HepG2 (cell line): ENCODE measurements around the gene XPNPEP3. TPM values are rescaled to one million over a fixed set of nuclear protein-coding genes. Genes with fewer than 3 reads are reported as not detected.

Experiments used
- ATAC-seq: fragments of 200-7000 bp; cut with Tn5 transposase; 3 replicates; pipeline ENCODE4 v1.9.1; 2020; ENCODE audit warnings: mild to moderate bottlenecking, moderate library complexity
- BruUV-seq: library from RNA; stranded (reverse); fragments of 400-500 nt; replicated peaks from 2 replicates; lab custom pipeline; 2021; lab: Mats Ljungman, UMichigan
- CTCF ChIA-PET: fragments of 300-600 bp; formaldehyde crosslinking; extraction: SDS; loops from one replicate; lab custom pipeline; 2021; ENCODE audit warnings: low total read pairs, inconsistent platforms, low intra/inter-chr PET ratio; lab: Yijun Ruan, JAX
- POLR2A ChIA-PET: fragments of 350-600 bp; sonication (Branson Sonifier 250); formaldehyde crosslinking; loops from one replicate; lab custom pipeline; 2020; ENCODE audit warnings: antibody characterized with exemption, inconsistent platforms; lab: Yijun Ruan, JAX
- DNase-seq: peaks from one replicate; pipeline ENCODE4 v3.0.0-alpha.2; 2015; ENCODE audit warnings: low spot score
- FAIRE-seq: peaks from 3 replicates; lab custom pipeline; 2011; peaks lifted over from hg19 to GRCh38; lab: Jason Lieb, UNC
- H2AFZ ChIP-seq: one replicate; pipeline ENCODE4 v1.6.1; 2011; ENCODE audit warnings: low read length, inconsistent platforms
- H3K27ac ChIP-seq: fragments of 300-600 bp; 3 replicates; pipeline ENCODE4 v1.8.0; 2011; ENCODE audit warnings: mixed run types, mild to moderate bottlenecking, mixed read lengths, low read length, inconsistent platforms; ENCODE audit not compliant: insufficient read depth; ENCODE audit errors: extremely low read length
- H3K27me3 ChIP-seq, 2 experiments: fragments of 200-600 bp in 1 of 2; 2 replicates in 1 of 2; 3 replicates in 1 of 2; pipeline versions ENCODE4 v1.6.0 to v1.8.0; 2011; ENCODE audit warnings: low read length in 2 of 2, mild to moderate bottlenecking in 2 of 2, moderate library complexity in 2 of 2, inconsistent platforms in 1 of 2; ENCODE audit not compliant: insufficient read depth in 2 of 2, control insufficient read depth in 1 of 2
- H3K36me3 ChIP-seq, 2 experiments: fragments of 200-600 bp in 1 of 2; replicated peaks in 1 of 2; 2 replicates in 1 of 2; 3 replicates in 1 of 2; pipeline versions ENCODE4 v1.5.1 to v1.8.0; 2011; ENCODE audit warnings: low read length in 2 of 2, inconsistent platforms in 1 of 2; ENCODE audit not compliant: insufficient read depth in 2 of 2, control insufficient read depth in 1 of 2
- H3K4me1 ChIP-seq: 2 replicates; pipeline ENCODE4 v1.5.1; 2012; ENCODE audit warnings: low read length, inconsistent platforms; ENCODE audit not compliant: insufficient read depth
- H3K4me2 ChIP-seq: 2 replicates; pipeline ENCODE4 v1.6.0; 2011; ENCODE audit warnings: low read depth, low read length, inconsistent platforms
- H3K4me3 ChIP-seq, 3 experiments: fragments of 200-600 bp in 1 of 3; sonication (generic), shearing (Covaris generic) in 1 of 3; replicated peaks in 1 of 3; 2 replicates each; pipeline ENCODE4 v1.5.1; 2011 to 2016; ENCODE audit warnings: low read length in 3 of 3, inconsistent platforms in 2 of 3, low read depth in 2 of 3, mild to moderate bottlenecking in 2 of 3, control low read depth in 1 of 3, mixed read lengths in 1 of 3; ENCODE audit not compliant: insufficient read depth in 1 of 3
- H3K79me2 ChIP-seq: one replicate; pipeline ENCODE4 v1.6.1; 2011; ENCODE audit warnings: low read length, inconsistent platforms; ENCODE audit not compliant: insufficient read depth
- H3K9ac ChIP-seq: 2 replicates; pipeline ENCODE4 v1.6.0; 2011; ENCODE audit warnings: mild to moderate bottlenecking, low read depth, low read length, inconsistent platforms; ENCODE audit not compliant: insufficient read depth
- H3K9me3 ChIP-seq: 2 replicates; pipeline ENCODE4 v1.5.1; 2012; ENCODE audit warnings: mild to moderate bottlenecking, low read length
- H4K20me1 ChIP-seq: 2 replicates; pipeline ENCODE4 v1.6.0; 2011; ENCODE audit warnings: inconsistent platforms, mild to moderate bottlenecking, low read length, moderate library complexity; ENCODE audit not compliant: insufficient read depth
- EP300 ChIP-seq, 3 experiments: sonication (generic) in 1 of 3; formaldehyde crosslinking in 1 of 3; IDR thresholded peaks; 2 replicates each; pipeline versions ENCODE4 v1.5.1 to v1.6.1; 2011 to 2020; ENCODE audit warnings: low read depth in 2 of 3, low read length in 2 of 3, borderline replicate concordance in 1 of 3, improper control_type of control experiment in 1 of 3, mild to moderate bottlenecking in 1 of 3, missing genetic modification reagents in 1 of 3, moderate library complexity in 1 of 3
- ESRRA ChIP-seq: sonication (generic); formaldehyde crosslinking; IDR thresholded peaks from 2 replicates; pipeline ENCODE4 v1.5.1; 2020; ENCODE audit warnings: mild to moderate bottlenecking, low read depth, missing genetic modification reagents
- ETV6 ChIP-seq: sonication (generic); formaldehyde crosslinking; conservative IDR thresholded peaks from 2 replicates; pipeline ENCODE4 v1.4.0; 2020; ENCODE audit warnings: missing genetic modification reagents
- NR2F1 ChIP-seq, 2 experiments: fragments of 450-650 bp in 1 of 2; formaldehyde crosslinking in 1 of 2; IDR thresholded peaks; 2 replicates each; pipeline versions ENCODE4 v1.5.0 to v1.6.1; 2016 to 2020; ENCODE audit warnings: mild to moderate bottlenecking in 1 of 2, missing compliant biosample characterization in 1 of 2, missing genetic modification reagents in 1 of 2, moderate library complexity in 1 of 2
- PTBP1 ChIP-seq: fragments of 200-400 bp; formaldehyde crosslinking; IDR thresholded peaks from 2 replicates; pipeline ENCODE4 v1.6.1; 2018; ENCODE audit warnings: low read length, low read depth; ENCODE audit not compliant: poor library complexity, severe bottlenecking
- SMAD1 ChIP-seq: sonication (generic); formaldehyde crosslinking; IDR thresholded peaks from 2 replicates; pipeline ENCODE4 v1.4.0; 2020; ENCODE audit warnings: missing genetic modification reagents, low read depth, mild to moderate bottlenecking, borderline replicate concordance
- TGIF2 ChIP-seq: IDR thresholded peaks from 2 replicates; pipeline ENCODE4 v1.6.1; 2016; ENCODE audit warnings: control low read depth, missing compliant biosample characterization
- U2AF2 ChIP-seq: fragments of 200-400 bp; formaldehyde crosslinking; IDR thresholded peaks from 2 replicates; pipeline ENCODE4 v1.6.1; 2017; ENCODE audit warnings: low read depth, mild to moderate bottlenecking, low read length
- ZNF883 ChIP-seq: sonication (generic); formaldehyde crosslinking; IDR thresholded peaks from 2 replicates; pipeline ENCODE4 v1.5.1; 2020; ENCODE audit warnings: mild to moderate bottlenecking, missing genetic modification reagents; ENCODE audit errors: not compliant biosample characterization
- WGBS: methylation state at CpG from one replicate; pipeline ENCODE4 v1.1.6; 2017; ENCODE audit warnings: low lambda C conversion rate; 5-methylcytosine and 5-hydroxymethylcytosine counted together
- in situ Hi-C: cut with HindIII; loops from 2 replicates; pipeline ENCODE4 v1.10.0; 2017; ENCODE audit warnings: low pct_unique_long_range_greater_than_20kb; ENCODE audit not compliant: extremely low pct_ligation_motif_present
- intact Hi-C: fragments of 100-400 bp; cut with micrococcal nuclease; formaldehyde crosslinking; loops from one replicate; pipeline ENCODE4 v1.10.0; 2022; ENCODE audit not compliant: unreplicated experiment
- polyA plus RNA-seq, 8 experiments: library from polyadenylated mRNA; depleted of rRNA in 3 of 8; stranded (reverse) in 7 of 8; unstranded in 1 of 8; fragments of >200 nt; fragmentation: Illumina TruSeq in 4 of 8; extraction: Trizol in 4 of 8; gene quantifications; 2 replicates each; pipeline versions ENCODE4 v1.2.1 to v1.2.3, GENCODE V29; 2011 to 2016; ENCODE audit warnings: low read depth in 4 of 8, missing spikeins in 1 of 8, mixed read lengths in 1 of 8; ENCODE audit not compliant: insufficient read depth in 1 of 8
- total RNA-seq, 5 experiments: library from RNA; depleted of rRNA; stranded (reverse); fragments of >200 nt; fragmentation: Illumina TruSeq; extraction: Trizol; gene quantifications; 2 replicates each; pipeline ENCODE4 v1.2.3, GENCODE V29; 2016; ENCODE audit warnings: low read depth in 1 of 5
- TF ChIP-seq, protein P1 (sequence below): IDR thresholded peaks from 2 replicates; pipeline ENCODE4 v1.6.1; 2016; ENCODE audit warnings: mild to moderate bottlenecking, missing biosample characterization, missing genetic modification reagents
- TF ChIP-seq, protein P2 (sequence below): IDR thresholded peaks from 2 replicates; pipeline ENCODE4 v1.6.1; 2016; ENCODE audit warnings: missing compliant biosample characterization, missing genetic modification reagents, borderline replicate concordance
- TF ChIP-seq, protein P3 (sequence below): sonication (generic); formaldehyde crosslinking; IDR thresholded peaks from 2 replicates; pipeline ENCODE4 v1.5.0; 2020; ENCODE audit warnings: mild to moderate bottlenecking, missing genetic modification reagents, moderate library complexity

XPNPEP3 gene
- total and polyA plus RNA-seq, 2 of the 13 experiments (the other 11 are each of a cell fraction or from before 2014, with no cell fraction given) = 10.3 to 14.0 TPM

DNA sequence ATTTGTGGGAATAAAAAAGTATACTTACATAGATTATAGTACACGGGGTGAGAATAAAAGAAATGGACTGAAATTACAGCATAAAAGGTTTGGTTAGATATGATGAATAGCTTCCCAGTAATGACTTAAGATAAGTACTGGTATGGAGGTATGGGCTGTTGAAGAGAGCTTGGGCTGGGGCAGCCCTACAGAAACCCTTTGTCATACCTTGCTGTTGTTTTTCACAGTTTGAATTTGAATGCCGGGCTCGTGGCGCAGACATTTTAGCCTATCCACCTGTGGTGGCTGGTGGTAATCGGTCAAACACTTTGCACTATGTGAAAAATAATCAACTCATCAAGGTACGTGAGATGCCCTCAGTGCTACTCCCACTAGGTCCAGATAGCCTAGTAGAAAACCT is 51.9 kb downstream of the XPNPEP3 start:
- Histone ChIP-seq H3K9me3 (no peaks in the 10 kb centered on the region), H3K79me2 (no peaks in the 10 kb centered on the region), H2AFZ (no peak overlapping the region), H3K4me3 (no peak overlapping the region), H3K36me3 (peaks cover 0 to 4% of the 10 kb centered on the region in 2 experiments; a peak in 3 of 5 replicates), H3K4me2 (no peak overlapping the region), H3K27me3 (no peaks in the 10 kb centered on the region), H4K20me1 (no peaks in the 10 kb centered on the region), H3K27ac (no peak overlapping the region), H3K4me1 (no peaks in the 10 kb centered on the region), H3K9ac (no peak overlapping the region)
- ChIA-PET POLR2A (no interaction called here), CTCF (no interaction called here)
- FAIRE-seq (no peak), ATAC-seq (no peak), DNase-seq (no peak)
- WGBS = 100% methylated on average over 6 of the region's 6 CpGs
- no TSS peak for BruUV-seq
- in situ Hi-C loops = no loop called here
- intact Hi-C loops = no loop called here
- TF ChIP-seq, protein P1, sequence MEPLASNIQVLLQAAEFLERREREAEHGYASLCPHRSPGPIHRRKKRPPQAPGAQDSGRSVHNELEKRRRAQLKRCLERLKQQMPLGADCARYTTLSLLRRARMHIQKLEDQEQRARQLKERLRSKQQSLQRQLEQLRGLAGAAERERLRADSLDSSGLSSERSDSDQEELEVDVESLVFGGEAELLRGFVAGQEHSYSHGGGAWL (CRISPR knock-in tag) = no peak
- TF ChIP-seq ZNF883 (CRISPR knock-in tag) (no peak), NR2F1 (CRISPR knock-in tag; IDR thresholded peaks at IDR 0.05) (no peak), ESRRA (CRISPR knock-in tag) (no peak), TGIF2 (CRISPR knock-in tag) (no peak), SMAD1 (CRISPR knock-in tag) (no peak), ETV6 (CRISPR knock-in tag) (no peak), PTBP1 (no peak), U2AF2 (no peak), EP300 (IDR thresholded peaks at IDR 0.05; ENCODE audit: low read depth in 2 of 2, low read length in 2 of 2) (no peak), EP300 (CRISPR knock-in tag; IDR thresholded peaks at IDR 0.05; ENCODE audit: borderline replicate concordance) (no peak)
- TF ChIP-seq, protein P2, sequence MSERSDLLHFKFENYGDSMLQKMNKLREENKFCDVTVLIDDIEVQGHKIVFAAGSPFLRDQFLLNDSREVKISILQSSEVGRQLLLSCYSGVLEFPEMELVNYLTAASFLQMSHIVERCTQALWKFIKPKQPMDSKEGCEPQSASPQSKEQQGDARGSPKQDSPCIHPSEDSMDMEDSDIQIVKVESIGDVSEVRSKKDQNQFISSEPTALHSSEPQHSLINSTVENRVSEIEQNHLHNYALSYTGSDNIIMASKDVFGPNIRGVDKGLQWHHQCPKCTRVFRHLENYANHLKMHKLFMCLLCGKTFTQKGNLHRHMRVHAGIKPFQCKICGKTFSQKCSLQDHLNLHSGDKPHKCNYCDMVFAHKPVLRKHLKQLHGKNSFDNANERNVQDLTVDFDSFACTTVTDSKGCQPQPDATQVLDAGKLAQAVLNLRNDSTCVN = no peak
- TF ChIP-seq, protein P3, sequence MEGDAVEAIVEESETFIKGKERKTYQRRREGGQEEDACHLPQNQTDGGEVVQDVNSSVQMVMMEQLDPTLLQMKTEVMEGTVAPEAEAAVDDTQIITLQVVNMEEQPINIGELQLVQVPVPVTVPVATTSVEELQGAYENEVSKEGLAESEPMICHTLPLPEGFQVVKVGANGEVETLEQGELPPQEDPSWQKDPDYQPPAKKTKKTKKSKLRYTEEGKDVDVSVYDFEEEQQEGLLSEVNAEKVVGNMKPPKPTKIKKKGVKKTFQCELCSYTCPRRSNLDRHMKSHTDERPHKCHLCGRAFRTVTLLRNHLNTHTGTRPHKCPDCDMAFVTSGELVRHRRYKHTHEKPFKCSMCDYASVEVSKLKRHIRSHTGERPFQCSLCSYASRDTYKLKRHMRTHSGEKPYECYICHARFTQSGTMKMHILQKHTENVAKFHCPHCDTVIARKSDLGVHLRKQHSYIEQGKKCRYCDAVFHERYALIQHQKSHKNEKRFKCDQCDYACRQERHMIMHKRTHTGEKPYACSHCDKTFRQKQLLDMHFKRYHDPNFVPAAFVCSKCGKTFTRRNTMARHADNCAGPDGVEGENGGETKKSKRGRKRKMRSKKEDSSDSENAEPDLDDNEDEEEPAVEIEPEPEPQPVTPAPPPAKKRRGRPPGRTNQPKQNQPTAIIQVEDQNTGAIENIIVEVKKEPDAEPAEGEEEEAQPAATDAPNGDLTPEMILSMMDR (CRISPR knock-in tag) = no peak
